ENCODE data around the gene CAMK2N2.

CAMK2N2 gene

DNA sequence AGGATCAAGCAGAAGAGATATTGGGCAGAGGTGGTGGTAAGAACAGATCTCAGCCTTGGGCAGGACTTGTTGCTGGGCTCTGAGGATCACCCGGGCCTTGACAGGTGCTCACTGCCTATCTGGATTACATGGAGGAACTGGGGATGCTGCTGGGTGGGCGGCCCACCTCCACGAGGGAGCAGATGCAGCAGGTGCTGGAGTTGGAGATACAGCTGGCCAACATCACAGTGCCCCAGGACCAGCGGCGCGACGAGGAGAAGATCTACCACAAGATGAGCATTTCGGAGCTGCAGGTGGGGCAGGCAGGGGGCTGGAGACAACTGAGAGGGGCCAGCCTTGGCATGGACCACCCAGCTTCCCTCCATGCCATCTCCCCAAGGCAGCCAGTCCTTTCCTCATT lies 22.3 kb upstream of the CAMK2N2 start:
- no peak for TF ChIP-seq EZH2phosphoT487 (IDR thresholded peaks at IDR 0.05; ENCODE audit: low read length)
- no peak for TF ChIP-seq EZH2 (optimal IDR thresholded peaks at IDR 0.05; ENCODE audit: low read depth, low read length)
- TF ChIP-seq, protein P1, sequence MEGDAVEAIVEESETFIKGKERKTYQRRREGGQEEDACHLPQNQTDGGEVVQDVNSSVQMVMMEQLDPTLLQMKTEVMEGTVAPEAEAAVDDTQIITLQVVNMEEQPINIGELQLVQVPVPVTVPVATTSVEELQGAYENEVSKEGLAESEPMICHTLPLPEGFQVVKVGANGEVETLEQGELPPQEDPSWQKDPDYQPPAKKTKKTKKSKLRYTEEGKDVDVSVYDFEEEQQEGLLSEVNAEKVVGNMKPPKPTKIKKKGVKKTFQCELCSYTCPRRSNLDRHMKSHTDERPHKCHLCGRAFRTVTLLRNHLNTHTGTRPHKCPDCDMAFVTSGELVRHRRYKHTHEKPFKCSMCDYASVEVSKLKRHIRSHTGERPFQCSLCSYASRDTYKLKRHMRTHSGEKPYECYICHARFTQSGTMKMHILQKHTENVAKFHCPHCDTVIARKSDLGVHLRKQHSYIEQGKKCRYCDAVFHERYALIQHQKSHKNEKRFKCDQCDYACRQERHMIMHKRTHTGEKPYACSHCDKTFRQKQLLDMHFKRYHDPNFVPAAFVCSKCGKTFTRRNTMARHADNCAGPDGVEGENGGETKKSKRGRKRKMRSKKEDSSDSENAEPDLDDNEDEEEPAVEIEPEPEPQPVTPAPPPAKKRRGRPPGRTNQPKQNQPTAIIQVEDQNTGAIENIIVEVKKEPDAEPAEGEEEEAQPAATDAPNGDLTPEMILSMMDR (IDR thresholded peaks at IDR 0.05; ENCODE audit: low read length) = no peak

DNA sequence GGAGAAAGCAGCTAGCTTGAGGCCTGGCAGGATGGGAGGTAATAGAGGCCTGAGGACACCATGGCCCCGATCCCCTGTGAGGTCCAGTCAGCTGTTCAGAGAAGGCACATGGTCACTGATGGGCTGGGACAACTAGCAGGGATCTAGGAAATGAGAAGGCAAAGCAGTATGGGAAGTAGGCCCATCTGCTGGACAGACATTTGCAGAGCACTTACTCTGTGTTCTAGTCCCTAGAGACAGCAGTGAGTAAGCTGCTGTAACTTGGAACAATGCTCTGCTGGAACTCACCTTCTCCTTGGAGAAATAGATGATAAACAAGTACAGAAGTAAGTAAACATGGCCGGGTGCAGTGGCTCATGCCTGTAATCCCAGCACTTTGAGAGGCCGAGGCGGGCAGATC lies 21.6 kb upstream of the CAMK2N2 start:
- TF ChIP-seq EZH2phosphoT487 (IDR thresholded peaks at IDR 0.05; ENCODE audit: low read length) (no peak), EZH2 (optimal IDR thresholded peaks at IDR 0.05; ENCODE audit: low read depth, low read length) (no peak)
- TF ChIP-seq, protein P1 (IDR thresholded peaks at IDR 0.05; ENCODE audit: low read length) = no peak
- Histone ChIP-seq H3K9ac (ENCODE audit: low read length) (no peak overlapping the region), H3K4me1 (ENCODE audit: low read length) (no peaks in the 10 kb centered on the region), H3K36me3 (replicated peaks; ENCODE audit: insufficient read depth, low read length) (no peaks in the 10 kb centered on the region), H3K9me3 (replicated peaks; ENCODE audit: insufficient read depth, low read length) (no peaks in the 10 kb centered on the region), H3K27me3 (replicated peaks; ENCODE audit: insufficient read depth, low read length) (peaks cover 45% of the 10 kb centered on the region), H3K4me3 (ENCODE audit: low read length) (no peak overlapping the region), H4K20me1 (ENCODE audit: insufficient read depth, low read length) (no peaks in the 10 kb centered on the region), H3K27ac (ENCODE audit: low read length) (no peak overlapping the region), H3K79me2 (ENCODE audit: low read length) (no peaks in the 10 kb centered on the region), H2AFZ (ENCODE audit: low read length) (no peak overlapping the region), H3F3A (ENCODE audit: insufficient read depth, low read length) (no peaks in the 10 kb centered on the region), H3K9me2 (replicated peaks; ENCODE audit: insufficient read depth, low read length) (no peaks in the 10 kb centered on the region), H3K4me2 (ENCODE audit: low read depth, low read length) (no peak overlapping the region)
- DNase-seq = no peak

More for the DNA sequence above, 22.3 kb upstream of the CAMK2N2 start:
- Histone ChIP-seq H3K4me2 (ENCODE audit: low read depth, low read length) (no peak overlapping the region), H3K4me1 (ENCODE audit: low read length) (no peaks in the 10 kb centered on the region), H4K20me1 (ENCODE audit: insufficient read depth, low read length) (no peaks in the 10 kb centered on the region), H3K4me3 (ENCODE audit: low read length) (no peak overlapping the region), H3K9me3 (replicated peaks; ENCODE audit: insufficient read depth, low read length) (no peaks in the 10 kb centered on the region), H2AFZ (ENCODE audit: low read length) (no peak overlapping the region), H3K27ac (ENCODE audit: low read length) (no peak overlapping the region), H3K27me3 (replicated peaks; ENCODE audit: insufficient read depth, low read length) (peaks cover 44% of the 10 kb centered on the region), H3K36me3 (replicated peaks; ENCODE audit: insufficient read depth, low read length) (no peaks in the 10 kb centered on the region), H3K79me2 (ENCODE audit: low read length) (no peaks in the 10 kb centered on the region), H3K9ac (ENCODE audit: low read length) (no peak overlapping the region), H3K9me2 (replicated peaks; ENCODE audit: insufficient read depth, low read length) (no peaks in the 10 kb centered on the region), H3F3A (ENCODE audit: insufficient read depth, low read length) (no peaks in the 10 kb centered on the region)
- no peak for DNase-seq

DNA sequence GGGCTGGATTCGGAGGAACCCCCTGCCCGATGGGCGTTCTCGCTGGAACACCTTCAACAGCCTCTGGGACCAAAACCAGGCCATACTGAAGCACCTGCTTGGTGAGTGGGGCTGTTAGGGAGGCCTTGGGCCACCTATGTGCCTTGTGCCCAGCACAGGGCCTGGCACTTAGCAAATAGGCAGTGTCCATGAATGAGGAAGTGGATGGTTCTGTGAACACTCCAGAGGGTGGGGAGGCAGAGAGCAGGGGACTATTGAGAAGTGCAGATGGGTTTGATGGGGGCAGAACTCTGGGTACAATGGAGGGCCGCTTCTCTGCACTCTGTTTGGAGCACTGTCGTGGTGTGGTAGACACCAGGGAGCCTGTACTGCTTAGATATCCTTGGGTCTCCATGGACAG lies 16.0 kb upstream of the CAMK2N2 start:
- Histone ChIP-seq H3K9me3 (replicated peaks; ENCODE audit: insufficient read depth, low read length) (no peaks in the 10 kb centered on the region), H3F3A (ENCODE audit: insufficient read depth, low read length) (no peaks in the 10 kb centered on the region), H3K9ac (ENCODE audit: low read length) (no peak overlapping the region), H4K20me1 (ENCODE audit: insufficient read depth, low read length) (no peaks in the 10 kb centered on the region), H3K4me1 (ENCODE audit: low read length) (no peaks in the 10 kb centered on the region), H2AFZ (ENCODE audit: low read length) (no peak overlapping the region), H3K27me3 (replicated peaks; ENCODE audit: insufficient read depth, low read length) (peaks cover 53% of the 10 kb centered on the region), H3K9me2 (replicated peaks; ENCODE audit: insufficient read depth, low read length) (no peaks in the 10 kb centered on the region), H3K4me3 (ENCODE audit: low read length) (no peak overlapping the region), H3K36me3 (replicated peaks; ENCODE audit: insufficient read depth, low read length) (no peaks in the 10 kb centered on the region), H3K4me2 (ENCODE audit: low read depth, low read length) (no peak overlapping the region), H3K79me2 (ENCODE audit: low read length) (no peaks in the 10 kb centered on the region), H3K27ac (ENCODE audit: low read length) (no peak overlapping the region)
- no peak for DNase-seq
- no peak for TF ChIP-seq EZH2 (optimal IDR thresholded peaks at IDR 0.05; ENCODE audit: low read depth, low read length)
- TF ChIP-seq EZH2phosphoT487 (IDR thresholded peaks at IDR 0.05; ENCODE audit: low read length) = no peak
- TF ChIP-seq, protein P1 (IDR thresholded peaks at IDR 0.05; ENCODE audit: low read length) = no peak

Measured in MM.1S (cell line).